SK-N-SH (cell line): ENCODE measurements around the gene GAMT.

Experiments
- EP300 ChIP-seq, 2 experiments: IDR thresholded peaks; 2 replicates each; pipeline versions ENCODE4 v1.4.0 to v1.6.1; 2012; ENCODE audit warnings: borderline replicate concordance in 1 of 2, low read depth in 1 of 2, low read length in 1 of 2
- EZH2phosphoT487 ChIP-seq: fragments of 200-600 bp; sonication (generic); IDR thresholded peaks from 2 replicates; pipeline ENCODE4 v1.6.1; 2017; ENCODE audit warnings: low read depth, mixed run types, mild to moderate bottlenecking, antibody characterized with exemption, moderate library complexity, borderline replicate concordance
- FOXM1 ChIP-seq: IDR thresholded peaks from 2 replicates; pipeline ENCODE4 v1.4.0; 2012; ENCODE audit warnings: low read depth, mild to moderate bottlenecking
- IRF3 ChIP-seq: fragments of 150-350 bp; IDR thresholded peaks from 2 replicates; pipeline ENCODE4 v1.6.1; 2016; ENCODE audit warnings: mild to moderate bottlenecking, low read depth, low read length
- NFIC ChIP-seq: IDR thresholded peaks from 2 replicates; pipeline ENCODE4 v1.4.0; 2012; ENCODE audit warnings: borderline replicate concordance
- POLR2AphosphoS5 ChIP-seq: IDR thresholded peaks from 2 replicates; pipeline ENCODE4 v1.6.1; 2012; ENCODE audit warnings: low read depth, low read length
- TAF1 ChIP-seq: IDR thresholded peaks from 2 replicates; pipeline ENCODE4 v1.6.1; 2012; ENCODE audit warnings: low read depth, mild to moderate bottlenecking, low read length, moderate library complexity, borderline replicate concordance
- TF ChIP-seq, protein P1 (sequence below): fragments of 200-600 bp; sonication (generic); IDR thresholded peaks from 2 replicates; pipeline ENCODE4 v1.6.1; 2017; ENCODE audit warnings: antibody characterized with exemption, mild to moderate bottlenecking, moderate library complexity
- TF ChIP-seq, protein P2 (sequence below): IDR thresholded peaks from 2 replicates; pipeline ENCODE4 v1.4.0; 2012; ENCODE audit warnings: low read depth, borderline replicate concordance

DNA sequence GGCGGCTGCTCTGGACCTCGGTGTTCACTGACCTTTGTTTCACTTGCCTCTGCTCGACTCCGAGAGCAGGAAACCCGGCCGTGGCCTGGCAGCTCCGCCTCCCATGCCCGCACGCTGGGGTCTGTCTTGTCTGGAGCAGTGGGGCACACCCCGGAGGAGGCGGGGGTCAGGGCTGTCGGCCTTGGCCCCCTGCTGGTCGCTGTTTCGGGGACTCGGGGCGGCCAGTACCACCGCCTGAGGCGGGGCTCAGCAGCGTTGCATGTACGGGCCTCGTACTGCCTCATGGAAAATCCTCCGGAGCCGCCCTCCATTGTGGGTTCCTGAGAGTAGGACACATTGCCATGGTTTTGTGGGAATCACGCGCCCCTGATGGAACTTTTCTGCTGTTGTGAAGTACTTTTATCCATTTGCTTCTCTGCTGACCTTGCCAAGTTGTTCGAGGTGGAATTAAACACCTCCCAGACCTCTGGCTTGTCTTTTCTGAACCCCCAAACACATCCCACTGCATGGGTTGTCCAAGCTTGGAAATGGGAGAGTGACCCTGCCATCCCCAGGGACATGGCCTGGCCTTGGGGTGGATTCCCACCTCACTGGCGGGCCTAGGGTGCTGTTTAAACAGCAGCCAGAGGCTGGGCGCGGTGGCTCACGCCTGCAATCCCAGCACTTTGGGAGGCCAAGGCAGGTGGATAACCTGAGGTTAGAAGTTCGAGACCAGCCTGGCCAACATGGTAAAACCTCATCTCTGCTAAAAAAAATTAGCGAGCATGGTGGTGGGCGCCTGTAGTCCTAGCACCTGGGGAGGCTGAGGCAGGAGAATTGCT, 23.2 kb downstream of the GAMT start:
- TF ChIP-seq, protein P1, sequence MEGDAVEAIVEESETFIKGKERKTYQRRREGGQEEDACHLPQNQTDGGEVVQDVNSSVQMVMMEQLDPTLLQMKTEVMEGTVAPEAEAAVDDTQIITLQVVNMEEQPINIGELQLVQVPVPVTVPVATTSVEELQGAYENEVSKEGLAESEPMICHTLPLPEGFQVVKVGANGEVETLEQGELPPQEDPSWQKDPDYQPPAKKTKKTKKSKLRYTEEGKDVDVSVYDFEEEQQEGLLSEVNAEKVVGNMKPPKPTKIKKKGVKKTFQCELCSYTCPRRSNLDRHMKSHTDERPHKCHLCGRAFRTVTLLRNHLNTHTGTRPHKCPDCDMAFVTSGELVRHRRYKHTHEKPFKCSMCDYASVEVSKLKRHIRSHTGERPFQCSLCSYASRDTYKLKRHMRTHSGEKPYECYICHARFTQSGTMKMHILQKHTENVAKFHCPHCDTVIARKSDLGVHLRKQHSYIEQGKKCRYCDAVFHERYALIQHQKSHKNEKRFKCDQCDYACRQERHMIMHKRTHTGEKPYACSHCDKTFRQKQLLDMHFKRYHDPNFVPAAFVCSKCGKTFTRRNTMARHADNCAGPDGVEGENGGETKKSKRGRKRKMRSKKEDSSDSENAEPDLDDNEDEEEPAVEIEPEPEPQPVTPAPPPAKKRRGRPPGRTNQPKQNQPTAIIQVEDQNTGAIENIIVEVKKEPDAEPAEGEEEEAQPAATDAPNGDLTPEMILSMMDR = peak; percentile 24; the same call in 1 of the 2 replicates
- TF ChIP-seq FOXM1 = no peak
- no peak for TF ChIP-seq IRF3
- TF ChIP-seq, protein P2, sequence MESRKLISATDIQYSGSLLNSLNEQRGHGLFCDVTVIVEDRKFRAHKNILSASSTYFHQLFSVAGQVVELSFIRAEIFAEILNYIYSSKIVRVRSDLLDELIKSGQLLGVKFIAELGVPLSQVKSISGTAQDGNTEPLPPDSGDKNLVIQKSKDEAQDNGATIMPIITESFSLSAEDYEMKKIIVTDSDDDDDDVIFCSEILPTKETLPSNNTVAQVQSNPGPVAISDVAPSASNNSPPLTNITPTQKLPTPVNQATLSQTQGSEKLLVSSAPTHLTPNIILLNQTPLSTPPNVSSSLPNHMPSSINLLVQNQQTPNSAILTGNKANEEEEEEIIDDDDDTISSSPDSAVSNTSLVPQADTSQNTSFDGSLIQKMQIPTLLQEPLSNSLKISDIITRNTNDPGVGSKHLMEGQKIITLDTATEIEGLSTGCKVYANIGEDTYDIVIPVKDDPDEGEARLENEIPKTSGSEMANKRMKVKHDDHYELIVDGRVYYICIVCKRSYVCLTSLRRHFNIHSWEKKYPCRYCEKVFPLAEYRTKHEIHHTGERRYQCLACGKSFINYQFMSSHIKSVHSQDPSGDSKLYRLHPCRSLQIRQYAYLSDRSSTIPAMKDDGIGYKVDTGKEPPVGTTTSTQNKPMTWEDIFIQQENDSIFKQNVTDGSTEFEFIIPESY = no peak
- TF ChIP-seq EZH2phosphoT487 = no peak
- no peak for TF ChIP-seq TAF1
- no peak for TF ChIP-seq EP300 (IDR thresholded peaks at IDR 0.05; ENCODE audit: borderline replicate concordance in 1 of 2, low read depth in 1 of 2, low read length in 1 of 2)
- TF ChIP-seq NFIC = no peak
- TF ChIP-seq POLR2AphosphoS5 = no peak
